Activated naive CD8-positive, alpha-beta T cell treated with anti-CD3 and anti-CD28 coated beads for 36 hours (primary cell): ENCODE measurements around the gene MTUS2. TPM values are rescaled to one million over a fixed set of nuclear protein-coding genes. Genes with fewer than 3 reads are reported as not detected.

Experiments used
- DNase-seq: peaks from one replicate; pipeline ENCODE4 v3.0.0; 2021
- H3K27ac Mint-ChIP-seq: one replicate; pipeline ENCODE4 v1.8.0; 2022; ENCODE audit warnings: mild to moderate bottlenecking, moderate library complexity, mixed read lengths
- H3K27me3 Mint-ChIP-seq: one replicate; pipeline ENCODE4 v1.8.0; 2022; ENCODE audit warnings: mild to moderate bottlenecking, mixed read lengths
- H3K36me3 Mint-ChIP-seq: one replicate; pipeline ENCODE4 v1.8.0; 2021; ENCODE audit warnings: mild to moderate bottlenecking, mixed read lengths
- H3K4me1 Mint-ChIP-seq: one replicate; pipeline ENCODE4 v1.8.0; 2021; ENCODE audit warnings: mixed read lengths
- H3K4me3 Mint-ChIP-seq: one replicate; pipeline ENCODE4 v1.8.0; 2022; ENCODE audit warnings: mild to moderate bottlenecking, moderate library complexity, mixed read lengths
- H3K9me3 Mint-ChIP-seq: one replicate; pipeline ENCODE4 v1.8.0; 2022; ENCODE audit warnings: mixed read lengths
- total RNA-seq, 2 experiments: library from RNA; stranded (reverse); gene quantifications; one replicate each; pipeline ENCODE4 v1.2.3, GENCODE V29; 2021

MTUS2 gene
- total RNA-seq, 2 experiments from 2014 or later: not detected

GRCh38 chr13:29260684-29261083 lies 440.5 kb downstream of the MTUS2 start:
- no peaks in the 10 kb centered on the region for H3K36me3 Mint-ChIP-seq
- no peak for DNase-seq
- H3K4me3 Mint-ChIP-seq: no peak overlapping the region
- H3K9me3 Mint-ChIP-seq: no peaks in the 10 kb centered on the region
- H3K27me3 Mint-ChIP-seq: peaks cover 12% of the 10 kb centered on the region
- no peaks in the 10 kb centered on the region for H3K4me1 Mint-ChIP-seq
- no peak overlapping the region for H3K27ac Mint-ChIP-seq

GRCh38 chr13:29266261-29266660 lies 446.1 kb downstream of the MTUS2 start:
- no peak for DNase-seq
- Mint-ChIP-seq H3K9me3 (no peaks in the 10 kb centered on the region), H3K4me1 (no peaks in the 10 kb centered on the region), H3K27me3 (no peaks in the 10 kb centered on the region), H3K36me3 (no peaks in the 10 kb centered on the region), H3K27ac (no peak overlapping the region), H3K4me3 (no peak overlapping the region)

- no peaks in the 10 kb centered on the region for H3K9me3 Mint-ChIP-seq
- H3K4me1 Mint-ChIP-seq: no peaks in the 10 kb centered on the region
- H3K27me3 Mint-ChIP-seq: no peaks in the 10 kb centered on the region
- no peak for DNase-seq
- no peak overlapping the region for H3K27ac Mint-ChIP-seq
- H3K36me3 Mint-ChIP-seq: no peaks in the 10 kb centered on the region
- H3K4me3 Mint-ChIP-seq: no peak overlapping the region
Observed at GRCh38 chr13:29266756-29267733, 446.9 kb downstream of the MTUS2 start.

GRCh38 chr13:29270271-29270985 lies 450.3 kb downstream of the MTUS2 start:
- H3K4me1 Mint-ChIP-seq: no peaks in the 10 kb centered on the region
- H3K27ac Mint-ChIP-seq: no peak overlapping the region
- H3K36me3 Mint-ChIP-seq: no peaks in the 10 kb centered on the region
- DNase-seq: no peak
- no peaks in the 10 kb centered on the region for H3K27me3 Mint-ChIP-seq
- no peak overlapping the region for H3K4me3 Mint-ChIP-seq
- no peaks in the 10 kb centered on the region for H3K9me3 Mint-ChIP-seq

- Mint-ChIP-seq H3K36me3 (no peaks in the 10 kb centered on the region), H3K4me3 (no peak overlapping the region), H3K27me3 (no peaks in the 10 kb centered on the region), H3K4me1 (no peaks in the 10 kb centered on the region), H3K9me3 (no peaks in the 10 kb centered on the region), H3K27ac (no peak overlapping the region)
- DNase-seq: no peak
Observed at GRCh38 chr13:29271606-29272005, 451.5 kb downstream of the MTUS2 start.

- DNase-seq: no peak
- H3K36me3 Mint-ChIP-seq: no peaks in the 10 kb centered on the region
- H3K27me3 Mint-ChIP-seq: peaks cover 8% of the 10 kb centered on the region
- no peak overlapping the region for H3K4me3 Mint-ChIP-seq
- no peaks in the 10 kb centered on the region for H3K4me1 Mint-ChIP-seq
- no peak overlapping the region for H3K27ac Mint-ChIP-seq
- H3K9me3 Mint-ChIP-seq: no peaks in the 10 kb centered on the region
Observed at GRCh38 chr13:29279356-29280254, 459.5 kb downstream of the MTUS2 start.

- DNase-seq: no peak
- peaks cover 6% of the 10 kb centered on the region for H3K27me3 Mint-ChIP-seq
- H3K36me3 Mint-ChIP-seq: no peaks in the 10 kb centered on the region
- H3K4me3 Mint-ChIP-seq: no peak overlapping the region
- no peaks in the 10 kb centered on the region for H3K9me3 Mint-ChIP-seq
- H3K27ac Mint-ChIP-seq: no peak overlapping the region
- H3K4me1 Mint-ChIP-seq: no peaks in the 10 kb centered on the region
Observed at GRCh38 chr13:29281932-29282495, 461.9 kb downstream of the MTUS2 start.

- no peak for DNase-seq
- Mint-ChIP-seq H3K9me3 (no peaks in the 10 kb centered on the region), H3K36me3 (no peaks in the 10 kb centered on the region), H3K27ac (no peak overlapping the region), H3K27me3 (peaks cover 3% of the 10 kb centered on the region), H3K4me3 (no peak overlapping the region), H3K4me1 (no peaks in the 10 kb centered on the region)
Observed at GRCh38 chr13:29284726-29285125, 464.6 kb downstream of the MTUS2 start.

GRCh38 chr13:29287237-29287636 lies 467.1 kb downstream of the MTUS2 start:
- Mint-ChIP-seq H3K4me3 (no peak overlapping the region), H3K4me1 (no peaks in the 10 kb centered on the region), H3K27me3 (peaks cover 3% of the 10 kb centered on the region), H3K36me3 (no peaks in the 10 kb centered on the region), H3K9me3 (no peaks in the 10 kb centered on the region), H3K27ac (no peak overlapping the region)
- no peak for DNase-seq

GRCh38 chr13:29292045-29292444 lies 471.9 kb downstream of the MTUS2 start:
- no peaks in the 10 kb centered on the region for H3K9me3 Mint-ChIP-seq
- H3K27ac Mint-ChIP-seq: no peak overlapping the region
- no peaks in the 10 kb centered on the region for H3K36me3 Mint-ChIP-seq
- peaks cover 6% of the 10 kb centered on the region for H3K27me3 Mint-ChIP-seq
- H3K4me1 Mint-ChIP-seq: no peaks in the 10 kb centered on the region
- DNase-seq: no peak
- no peak overlapping the region for H3K4me3 Mint-ChIP-seq

- no peaks in the 10 kb centered on the region for H3K4me1 Mint-ChIP-seq
- peaks cover 10% of the 10 kb centered on the region for H3K27me3 Mint-ChIP-seq
- no peaks in the 10 kb centered on the region for H3K36me3 Mint-ChIP-seq
- no peak overlapping the region for H3K27ac Mint-ChIP-seq
- no peak overlapping the region for H3K4me3 Mint-ChIP-seq
- H3K9me3 Mint-ChIP-seq: no peaks in the 10 kb centered on the region
- no peak for DNase-seq
Observed at GRCh38 chr13:29294821-29295220, 474.7 kb downstream of the MTUS2 start.

GRCh38 chr13:29301027-29301426 lies 480.9 kb downstream of the MTUS2 start:
- no peaks in the 10 kb centered on the region for H3K36me3 Mint-ChIP-seq
- H3K27me3 Mint-ChIP-seq: peaks cover 12% of the 10 kb centered on the region
- no peak for DNase-seq
- no peak overlapping the region for H3K27ac Mint-ChIP-seq
- H3K9me3 Mint-ChIP-seq: peaks cover 25% of the 10 kb centered on the region
- no peaks in the 10 kb centered on the region for H3K4me1 Mint-ChIP-seq
- H3K4me3 Mint-ChIP-seq: no peak overlapping the region

- DNase-seq: no peak
- peaks cover 2% of the 10 kb centered on the region for H3K36me3 Mint-ChIP-seq
- H3K4me1 Mint-ChIP-seq: no peaks in the 10 kb centered on the region
- H3K27me3 Mint-ChIP-seq: peaks cover 7% of the 10 kb centered on the region
- no peak overlapping the region for H3K27ac Mint-ChIP-seq
- H3K4me3 Mint-ChIP-seq: no peak overlapping the region
- H3K9me3 Mint-ChIP-seq: peaks cover 34% of the 10 kb centered on the region
Observed at GRCh38 chr13:29304148-29304547, 484.0 kb downstream of the MTUS2 start.

GRCh38 chr13:29310806-29311205 lies 490.7 kb downstream of the MTUS2 start:
- DNase-seq: no peak
- H3K27me3 Mint-ChIP-seq: no peaks in the 10 kb centered on the region
- H3K27ac Mint-ChIP-seq: no peak overlapping the region
- peaks cover 9% of the 10 kb centered on the region for H3K9me3 Mint-ChIP-seq
- no peaks in the 10 kb centered on the region for H3K4me1 Mint-ChIP-seq
- no peak overlapping the region for H3K4me3 Mint-ChIP-seq
- H3K36me3 Mint-ChIP-seq: peaks cover 2% of the 10 kb centered on the region
